IMR-90 (cell line): ENCODE measurements around the gene CDKN2D. TPM values are rescaled to one million over a fixed set of nuclear protein-coding genes. Genes with fewer than 3 reads are reported as not detected.

Experiments
- ATAC-seq: fragments of 200-7000 bp; cut with Tn5 transposase; 2 replicates; pipeline ENCODE4 v1.9.1; 2020; ENCODE audit warnings: low read depth, mild to moderate bottlenecking, moderate library complexity
- BruUV-seq: library from RNA; stranded (reverse); fragments of 400-500 nt; replicated peaks from 2 replicates; lab custom pipeline; 2021; lab: Mats Ljungman, UMichigan
- CTCF ChIA-PET: fragments of 300-600 bp; formaldehyde crosslinking; extraction: SDS; loops from one replicate; lab custom pipeline; 2021; ENCODE audit warnings: antibody characterized with exemption; lab: Yijun Ruan, JAX
- POLR2A ChIA-PET: fragments of 300-600 bp; sonication (Branson Sonifier 250); formaldehyde crosslinking; loops from one replicate; lab custom pipeline; 2022; ENCODE audit warnings: antibody characterized with exemption; ENCODE audit not compliant: unreplicated experiment; lab: Charles Lee
- DNase-seq: peaks from one replicate; pipeline ENCODE4 v3.0.0; 2013
- H2AFZ ChIP-seq: replicated peaks from 2 replicates; pipeline ENCODE3; 2013; ENCODE audit warnings: low read length, mild to moderate bottlenecking; ENCODE audit not compliant: poor library complexity
- H2AK5ac ChIP-seq: 2 replicates; pipeline ENCODE4 v1.6.1; 2013; ENCODE audit warnings: low read depth, low read length, inconsistent platforms
- H2AK9ac ChIP-seq: replicated peaks from 2 replicates; pipeline ENCODE3; 2013; ENCODE audit warnings: mild to moderate bottlenecking, low read depth, low read length, moderate library complexity; ENCODE audit not compliant: poor library complexity
- H2BK120ac ChIP-seq: 2 replicates; pipeline ENCODE4 v1.6.1; 2013; ENCODE audit warnings: low read depth, low read length, inconsistent platforms
- H2BK15ac ChIP-seq: 3 replicates; pipeline ENCODE4 v1.6.1; 2013; ENCODE audit warnings: low read depth, low read length, inconsistent platforms
- H2BK20ac ChIP-seq: 2 replicates; pipeline ENCODE4 v1.6.1; 2013; ENCODE audit warnings: low read depth, mild to moderate bottlenecking, inconsistent platforms, low read length, moderate library complexity
- H2BK5ac ChIP-seq: 2 replicates; pipeline ENCODE4 v1.6.1; 2013; ENCODE audit warnings: mild to moderate bottlenecking, low read depth, low read length, inconsistent platforms; ENCODE audit not compliant: poor library complexity, severe bottlenecking
- H3K14ac ChIP-seq: replicated peaks from 2 replicates; pipeline ENCODE4 v1.6.1; 2013; ENCODE audit warnings: low read depth, low read length, inconsistent platforms
- H3K18ac ChIP-seq: 2 replicates; pipeline ENCODE4 v1.6.1; 2013; ENCODE audit warnings: low read depth, low read length, control low read depth
- H3K23ac ChIP-seq: 2 replicates; pipeline ENCODE4 v1.6.1; 2013; ENCODE audit warnings: low read depth, low read length, inconsistent platforms
- H3K27ac ChIP-seq: 2 replicates; pipeline ENCODE4 v1.5.1; 2013; ENCODE audit warnings: mild to moderate bottlenecking, control low read depth, low read length; ENCODE audit not compliant: insufficient read depth
- H3K27me3 ChIP-seq: 2 replicates; pipeline ENCODE4 v1.6.1; 2013; ENCODE audit warnings: low read length; ENCODE audit not compliant: control insufficient read depth, insufficient read depth
- H3K36me3 ChIP-seq: 2 replicates; pipeline ENCODE4 v1.6.1; 2013; ENCODE audit warnings: low read length, mixed read lengths; ENCODE audit not compliant: control insufficient read depth, insufficient read depth
- H3K4ac ChIP-seq: 2 replicates; pipeline ENCODE4 v1.6.1; 2013; ENCODE audit warnings: low read depth, low read length, inconsistent platforms
- H3K4me1 ChIP-seq: 2 replicates; pipeline ENCODE4 v1.6.1; 2013; ENCODE audit warnings: low read length, mixed read lengths; ENCODE audit not compliant: control insufficient read depth, insufficient read depth
- H3K4me2 ChIP-seq: 2 replicates; pipeline ENCODE4 v1.6.1; 2013; ENCODE audit warnings: low read depth, mild to moderate bottlenecking, control low read depth, low read length, moderate library complexity
- H3K4me3 ChIP-seq: 2 replicates; pipeline ENCODE4 v1.5.1; 2013; ENCODE audit warnings: low read depth, mild to moderate bottlenecking, control low read depth, low read length, moderate library complexity; ENCODE audit not compliant: insufficient read depth
- H3K56ac ChIP-seq: 2 replicates; pipeline ENCODE4 v1.6.1; 2013; ENCODE audit warnings: low read length, inconsistent platforms; ENCODE audit not compliant: insufficient read depth; ENCODE audit errors: extremely low read depth
- H3K79me1 ChIP-seq, 2 experiments: 2 replicates each; pipeline ENCODE4 v1.6.1; 2013; ENCODE audit warnings: low read length in 2 of 2, inconsistent platforms in 1 of 2, low read depth in 1 of 2
- H3K9ac ChIP-seq: 2 replicates; pipeline ENCODE4 v1.6.1; 2013; ENCODE audit warnings: low read depth, low read length, control low read depth
- H3K9me1 ChIP-seq: 2 replicates; pipeline ENCODE4 v1.6.1; 2013; ENCODE audit warnings: low read length, inconsistent platforms; ENCODE audit not compliant: insufficient read depth
- H3K9me3 ChIP-seq: 2 replicates; pipeline ENCODE4 v1.6.1; 2013; ENCODE audit warnings: low read length; ENCODE audit not compliant: control insufficient read depth, insufficient read depth
- H4K20me1 ChIP-seq: 2 replicates; pipeline ENCODE4 v1.6.1; 2013; ENCODE audit warnings: low read length, inconsistent platforms; ENCODE audit not compliant: insufficient read depth
- H4K5ac ChIP-seq: 2 replicates; pipeline ENCODE4 v1.6.1; 2013; ENCODE audit warnings: mild to moderate bottlenecking, low read depth, low read length, control low read depth
- H4K8ac ChIP-seq, 2 experiments: 2 replicates each; pipeline ENCODE4 v1.6.1; 2013; ENCODE audit warnings: low read depth in 2 of 2, low read length in 2 of 2, control low read depth in 1 of 2, inconsistent platforms in 1 of 2
- H4K91ac ChIP-seq: 2 replicates; pipeline ENCODE4 v1.6.1; 2013; ENCODE audit warnings: low read depth, low read length, inconsistent platforms; ENCODE audit not compliant: insufficient read depth
- BHLHE40 ChIP-seq: fragments of 150-350 bp; IDR thresholded peaks from 2 replicates; pipeline ENCODE4 v1.6.1; 2016; ENCODE audit warnings: mild to moderate bottlenecking, low read depth, low read length
- CHD1 ChIP-seq: IDR thresholded peaks from 2 replicates; pipeline ENCODE4 v1.6.1; 2012; ENCODE audit warnings: low read depth, low read length, improper control_type of control experiment
- FOS ChIP-seq: fragments of 150-350 bp; IDR thresholded peaks from 2 replicates; pipeline ENCODE4 v1.6.1; 2016; ENCODE audit warnings: low read depth, low read length
- MAFK ChIP-seq: IDR thresholded peaks from 2 replicates; pipeline ENCODE4 v1.6.1; 2012; ENCODE audit warnings: low read depth, low read length, improper control_type of control experiment
- MAZ ChIP-seq: IDR thresholded peaks from 2 replicates; pipeline ENCODE4 v1.6.1; 2012; ENCODE audit warnings: low read depth, mild to moderate bottlenecking, low read length, improper control_type of control experiment, moderate library complexity, borderline replicate concordance
- NFE2L2 ChIP-seq: fragments of 150-350 bp; IDR thresholded peaks from 2 replicates; pipeline ENCODE4 v1.6.1; 2016; ENCODE audit warnings: low read depth, mild to moderate bottlenecking, low read length
- RCOR1 ChIP-seq: IDR thresholded peaks from 2 replicates; pipeline ENCODE4 v1.6.1; 2012; ENCODE audit warnings: mild to moderate bottlenecking, low read length, improper control_type of control experiment; ENCODE audit not compliant: insufficient replicate concordance
- RFX5 ChIP-seq: IDR thresholded peaks from 2 replicates; pipeline ENCODE4 v1.8.0; 2012; ENCODE audit warnings: low read depth, mild to moderate bottlenecking, low read length, moderate library complexity
- WGBS, 2 experiments: methylation state at CpG; one replicate each; pipeline versions ENCODE4 v1.1.5 to v1.1.7; 2013; ENCODE audit warnings: missing lambda C conversion rate in 2 of 2; ENCODE audit not compliant: insufficient read length in 1 of 2; ENCODE audit errors: extremely low coverage in 2 of 2; 5-methylcytosine and 5-hydroxymethylcytosine counted together
- dilution Hi-C: fragments of 300-500 bp; cut with HindIII; formaldehyde crosslinking; loops from one replicate; pipeline ENCODE4 v1.14.3; 2018; ENCODE audit warnings: low sequenced_read_pairs; ENCODE audit not compliant: unreplicated experiment
- in situ Hi-C: fragments of 300-500 bp; cut with MboI; formaldehyde crosslinking; loops from 3 replicates; pipeline ENCODE4 v1.14.3; 2019; ENCODE audit warnings: low sequenced_read_pairs, inconsistent platforms, mixed read lengths
- intact Hi-C: fragments of 100-400 bp; cut with micrococcal nuclease; formaldehyde crosslinking; loops from 2 replicates; pipeline ENCODE4 v1.10.0; 2022
- polyA plus RNA-seq, 3 experiments: library from polyadenylated mRNA; depleted of rRNA; stranded (reverse); fragments of >200 nt; gene quantifications; 2 replicates each; pipeline ENCODE4 v1.2.3, GENCODE V29; 2012; ENCODE audit warnings: low replicate concordance in 1 of 3
- total RNA-seq: library from RNA; depleted of rRNA; stranded (reverse); fragments of >200 nt; gene quantifications from 2 replicates; pipeline ENCODE4 v1.2.3, GENCODE V29; 2012
- TF ChIP-seq, protein P1 (sequence below): conservative IDR thresholded peaks from 2 replicates; pipeline ENCODE4 v1.5.1; 2012; ENCODE audit warnings: mild to moderate bottlenecking, low read depth, low read length, improper control_type of control experiment
- TF ChIP-seq, protein P2 (sequence below): fragments of 150-350 bp; IDR thresholded peaks from 2 replicates; pipeline ENCODE4 v1.6.1; 2016; ENCODE audit warnings: low read depth, mild to moderate bottlenecking, low read length, moderate library complexity, borderline replicate concordance

Gene CDKN2D
- total and polyA plus RNA-seq, 2 of the 4 experiments (the other 2 are of a cell fraction) = 3.6 to 8.5 TPM

DNA sequence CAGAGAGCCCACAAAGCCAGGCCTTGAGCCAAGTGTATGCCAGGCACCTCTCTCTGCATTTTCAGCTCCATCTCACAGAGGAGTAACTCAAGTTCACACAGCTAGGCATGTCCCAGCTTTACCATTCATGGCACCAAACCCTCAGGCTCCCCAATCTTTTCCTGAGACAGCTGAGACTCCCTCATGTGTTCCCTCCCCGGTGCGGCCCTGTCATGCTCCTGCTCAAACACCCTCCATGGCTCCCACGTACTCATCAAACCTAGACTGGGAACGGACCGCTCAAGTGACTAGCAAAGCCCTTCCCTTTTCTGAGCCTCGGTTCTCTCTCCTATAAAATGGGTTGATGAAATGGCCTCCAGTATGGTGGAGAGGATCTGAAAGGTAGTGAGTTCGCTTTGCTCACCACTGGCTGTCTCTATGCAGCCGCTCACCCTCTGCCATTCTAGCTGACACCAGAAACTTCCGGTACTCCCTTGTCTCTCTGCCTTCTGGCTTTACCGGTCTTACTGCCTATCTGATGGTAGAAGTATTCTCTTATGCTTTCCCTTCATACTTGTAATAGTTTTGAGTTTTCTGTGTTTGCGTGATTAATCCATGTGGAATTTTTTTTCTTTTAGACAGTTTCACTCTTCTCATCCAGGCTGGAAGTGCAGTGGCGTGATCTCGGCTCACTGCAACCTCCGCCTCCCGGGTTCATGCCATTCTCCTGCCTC is 48.8 kb upstream of the CDKN2D start:
- intact Hi-C loops = no loop called here
- Histone ChIP-seq H3K79me1 (peaks cover 44 to 76% of the 10 kb centered on the region in 2 experiments), H2AK5ac (peak overlapping the region; percentile 98), H2BK20ac (peak overlapping the region; percentile 98), H3K9me3 (no peaks in the 10 kb centered on the region), H3K23ac (peak overlapping the region; percentile 98), H4K8ac (peak overlapping the region; percentile 91 to 93), H2AFZ (peak overlapping the region; percentile 76), H3K4ac (peak overlapping the region; percentile 100), H3K4me3 (peak overlapping the region; percentile 1; the same call in 1 of the 2 replicates), H4K91ac (peak overlapping the region; percentile 96), H3K9ac (peak overlapping the region; percentile 58), H2BK120ac (peak overlapping the region; percentile 97), H3K36me3 (peaks cover 2% of the 10 kb centered on the region; the same call in 1 of the 2 replicates), H3K14ac (peak overlapping the region; percentile 96), H3K56ac (peak overlapping the region; percentile 85), H2BK5ac (peak overlapping the region; percentile 99), H4K5ac (peak overlapping the region; percentile 97), H3K4me1 (peaks cover 12% of the 10 kb centered on the region), H3K9me1 (peaks cover 16% of the 10 kb centered on the region), H3K18ac (peak overlapping the region; percentile 96), H3K4me2 (peak overlapping the region; percentile 77), H2AK9ac (peak overlapping the region; percentile 99), H4K20me1 (peaks cover 5% of the 10 kb centered on the region; the same call in 1 of the 2 replicates), H3K27me3 (no peaks in the 10 kb centered on the region), H3K27ac (peak overlapping the region; percentile 97), H2BK15ac (peak overlapping the region; percentile 97)
- DNase-seq (peak; percentile 89), ATAC-seq (peak; percentile 94)
- ChIA-PET CTCF (interaction anchor here (0.6 to 1.8 kb wide), 3 partner anchors 36 to 1082 kb away, joined by 4 to 6 read pairs (median 5); no protein-coding TSS in a partner anchor), POLR2A (no interaction called here)
- no TSS peak for BruUV-seq
- dilution Hi-C loops = no loop called here
- TF ChIP-seq CHD1 (no peak), BHLHE40 (no peak), NFE2L2 (no peak), MAFK (no peak), FOS (0 out of 2 replicates have a peak, but pooled peaks have one; percentile 13), MAZ (no peak), RCOR1 (peak; percentile 84), RFX5 (no peak)
- TF ChIP-seq, protein P1, sequence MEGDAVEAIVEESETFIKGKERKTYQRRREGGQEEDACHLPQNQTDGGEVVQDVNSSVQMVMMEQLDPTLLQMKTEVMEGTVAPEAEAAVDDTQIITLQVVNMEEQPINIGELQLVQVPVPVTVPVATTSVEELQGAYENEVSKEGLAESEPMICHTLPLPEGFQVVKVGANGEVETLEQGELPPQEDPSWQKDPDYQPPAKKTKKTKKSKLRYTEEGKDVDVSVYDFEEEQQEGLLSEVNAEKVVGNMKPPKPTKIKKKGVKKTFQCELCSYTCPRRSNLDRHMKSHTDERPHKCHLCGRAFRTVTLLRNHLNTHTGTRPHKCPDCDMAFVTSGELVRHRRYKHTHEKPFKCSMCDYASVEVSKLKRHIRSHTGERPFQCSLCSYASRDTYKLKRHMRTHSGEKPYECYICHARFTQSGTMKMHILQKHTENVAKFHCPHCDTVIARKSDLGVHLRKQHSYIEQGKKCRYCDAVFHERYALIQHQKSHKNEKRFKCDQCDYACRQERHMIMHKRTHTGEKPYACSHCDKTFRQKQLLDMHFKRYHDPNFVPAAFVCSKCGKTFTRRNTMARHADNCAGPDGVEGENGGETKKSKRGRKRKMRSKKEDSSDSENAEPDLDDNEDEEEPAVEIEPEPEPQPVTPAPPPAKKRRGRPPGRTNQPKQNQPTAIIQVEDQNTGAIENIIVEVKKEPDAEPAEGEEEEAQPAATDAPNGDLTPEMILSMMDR = no peak
- TF ChIP-seq, protein P2, sequence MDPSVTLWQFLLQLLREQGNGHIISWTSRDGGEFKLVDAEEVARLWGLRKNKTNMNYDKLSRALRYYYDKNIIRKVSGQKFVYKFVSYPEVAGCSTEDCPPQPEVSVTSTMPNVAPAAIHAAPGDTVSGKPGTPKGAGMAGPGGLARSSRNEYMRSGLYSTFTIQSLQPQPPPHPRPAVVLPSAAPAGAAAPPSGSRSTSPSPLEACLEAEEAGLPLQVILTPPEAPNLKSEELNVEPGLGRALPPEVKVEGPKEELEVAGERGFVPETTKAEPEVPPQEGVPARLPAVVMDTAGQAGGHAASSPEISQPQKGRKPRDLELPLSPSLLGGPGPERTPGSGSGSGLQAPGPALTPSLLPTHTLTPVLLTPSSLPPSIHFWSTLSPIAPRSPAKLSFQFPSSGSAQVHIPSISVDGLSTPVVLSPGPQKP = no peak
- no CpG with 5 or more reads among the region's 15 CpGs for WGBS, 2 experiments
- in situ Hi-C loops = no loop called here
